Vagina (tissue), 2 donors: ENCODE data around the gene PIP4K2A.

Experiments
- POLR2A ChIP-seq, 2 donors: fragments of 450-650 bp; IDR thresholded peaks; one replicate each; pipeline ENCODE4 v1.6.1; 2017; ENCODE audit warnings: antibody characterized with exemption in 2 of 2, mild to moderate bottlenecking in 2 of 2, moderate library complexity in 2 of 2
- TF ChIP-seq, protein P1 (sequence below), 3 experiments: fragments of 450-650 bp in 2 of 3; fragments of 200-600 bp in 1 of 3; sonication (generic) in 1 of 3; IDR thresholded peaks; one replicate each; pipeline ENCODE4 v1.5.1; 2017 to 2019; ENCODE audit warnings: antibody characterized with exemption in 3 of 3, mild to moderate bottlenecking in 2 of 3, moderate library complexity in 2 of 3

DNA sequence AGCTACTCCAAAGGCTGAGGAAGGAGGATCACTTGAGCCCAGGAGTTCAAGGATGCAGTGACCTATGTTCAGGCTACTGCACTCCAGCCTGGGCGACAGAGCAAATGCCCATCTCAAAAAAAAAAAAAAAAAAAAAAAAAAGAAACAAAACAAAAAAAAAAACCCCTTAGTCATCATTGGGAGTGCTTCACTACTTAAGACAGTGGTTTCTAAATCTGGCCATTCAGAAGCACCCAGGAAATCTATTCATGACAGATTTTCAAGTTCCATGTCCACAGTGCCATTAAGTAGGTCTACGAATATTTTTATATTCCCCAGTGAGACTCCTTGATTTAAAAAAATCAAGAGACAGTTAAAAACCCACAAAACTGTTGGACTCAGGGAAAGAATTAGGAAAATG, 182.9 kb downstream of the PIP4K2A start:
- no peak for TF ChIP-seq POLR2A (IDR thresholded peaks at IDR 0.05)
- TF ChIP-seq, protein P1, sequence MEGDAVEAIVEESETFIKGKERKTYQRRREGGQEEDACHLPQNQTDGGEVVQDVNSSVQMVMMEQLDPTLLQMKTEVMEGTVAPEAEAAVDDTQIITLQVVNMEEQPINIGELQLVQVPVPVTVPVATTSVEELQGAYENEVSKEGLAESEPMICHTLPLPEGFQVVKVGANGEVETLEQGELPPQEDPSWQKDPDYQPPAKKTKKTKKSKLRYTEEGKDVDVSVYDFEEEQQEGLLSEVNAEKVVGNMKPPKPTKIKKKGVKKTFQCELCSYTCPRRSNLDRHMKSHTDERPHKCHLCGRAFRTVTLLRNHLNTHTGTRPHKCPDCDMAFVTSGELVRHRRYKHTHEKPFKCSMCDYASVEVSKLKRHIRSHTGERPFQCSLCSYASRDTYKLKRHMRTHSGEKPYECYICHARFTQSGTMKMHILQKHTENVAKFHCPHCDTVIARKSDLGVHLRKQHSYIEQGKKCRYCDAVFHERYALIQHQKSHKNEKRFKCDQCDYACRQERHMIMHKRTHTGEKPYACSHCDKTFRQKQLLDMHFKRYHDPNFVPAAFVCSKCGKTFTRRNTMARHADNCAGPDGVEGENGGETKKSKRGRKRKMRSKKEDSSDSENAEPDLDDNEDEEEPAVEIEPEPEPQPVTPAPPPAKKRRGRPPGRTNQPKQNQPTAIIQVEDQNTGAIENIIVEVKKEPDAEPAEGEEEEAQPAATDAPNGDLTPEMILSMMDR (IDR thresholded peaks at IDR 0.05), result no peak
